ENCODE measurements around the gene GLCE.

DNA sequence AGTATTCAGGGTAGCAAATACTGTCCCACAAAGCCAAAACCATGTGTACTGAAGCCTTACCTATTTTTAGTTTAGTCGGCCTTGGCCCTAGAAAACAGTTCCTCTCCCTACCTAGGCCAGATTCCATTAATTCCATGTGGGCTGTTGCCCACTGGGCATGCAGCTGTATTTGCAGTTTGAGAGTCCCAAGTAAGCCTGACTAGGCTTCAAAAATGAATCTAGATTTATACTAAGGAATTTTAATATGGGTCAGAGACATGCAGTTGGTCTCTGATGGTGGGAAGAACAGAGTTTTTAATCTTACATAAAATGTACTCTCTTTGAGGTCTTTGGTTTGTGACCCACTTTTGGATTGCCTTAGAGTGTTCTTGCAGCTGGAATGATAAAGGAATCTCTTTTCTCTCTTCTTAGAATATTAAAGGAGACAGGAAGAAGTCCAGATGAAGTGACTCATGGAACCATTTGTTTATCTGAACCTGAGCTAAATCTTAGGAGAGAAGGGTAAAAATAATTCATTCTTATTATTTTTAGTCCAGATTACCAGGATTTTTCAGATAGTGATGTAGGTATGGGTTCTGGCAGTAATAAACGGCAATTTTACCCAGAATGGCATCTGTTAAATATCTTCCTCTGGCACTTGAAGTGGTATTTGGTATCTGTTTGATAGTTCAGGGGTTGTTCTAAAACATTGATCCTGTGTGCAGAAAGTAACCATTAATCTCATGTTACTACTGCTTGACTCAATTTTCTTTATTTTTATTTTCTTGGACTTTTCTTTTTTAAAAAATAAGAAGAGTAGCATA is 33.8 kb downstream of the GLCE start:
- TF ChIP-seq, protein P1, sequence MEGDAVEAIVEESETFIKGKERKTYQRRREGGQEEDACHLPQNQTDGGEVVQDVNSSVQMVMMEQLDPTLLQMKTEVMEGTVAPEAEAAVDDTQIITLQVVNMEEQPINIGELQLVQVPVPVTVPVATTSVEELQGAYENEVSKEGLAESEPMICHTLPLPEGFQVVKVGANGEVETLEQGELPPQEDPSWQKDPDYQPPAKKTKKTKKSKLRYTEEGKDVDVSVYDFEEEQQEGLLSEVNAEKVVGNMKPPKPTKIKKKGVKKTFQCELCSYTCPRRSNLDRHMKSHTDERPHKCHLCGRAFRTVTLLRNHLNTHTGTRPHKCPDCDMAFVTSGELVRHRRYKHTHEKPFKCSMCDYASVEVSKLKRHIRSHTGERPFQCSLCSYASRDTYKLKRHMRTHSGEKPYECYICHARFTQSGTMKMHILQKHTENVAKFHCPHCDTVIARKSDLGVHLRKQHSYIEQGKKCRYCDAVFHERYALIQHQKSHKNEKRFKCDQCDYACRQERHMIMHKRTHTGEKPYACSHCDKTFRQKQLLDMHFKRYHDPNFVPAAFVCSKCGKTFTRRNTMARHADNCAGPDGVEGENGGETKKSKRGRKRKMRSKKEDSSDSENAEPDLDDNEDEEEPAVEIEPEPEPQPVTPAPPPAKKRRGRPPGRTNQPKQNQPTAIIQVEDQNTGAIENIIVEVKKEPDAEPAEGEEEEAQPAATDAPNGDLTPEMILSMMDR (IDR thresholded peaks at IDR 0.05 in 8 of 11, conservative IDR thresholded peaks at IDR 0.05 in 3 of 11): no peak
- TF ChIP-seq POLR2AphosphoS5 (IDR thresholded peaks at IDR 0.05) (no peak), POLR2A (IDR thresholded peaks at IDR 0.05) (no peak)
